H9 (cell line): ENCODE data around the gene VWA8. TPM values are rescaled to one million over a fixed set of nuclear protein-coding genes. Genes with fewer than 3 reads are reported as not detected.

Experiments
- DNase-seq: peaks from one replicate; pipeline ENCODE4 v3.0.0-alpha.2; 2017
- H2AFZ ChIP-seq: one replicate; pipeline ENCODE4 v1.6.1; 2013; ENCODE audit warnings: mild to moderate bottlenecking, low read length, control low read depth, moderate library complexity
- H2AK5ac ChIP-seq: 2 replicates; pipeline ENCODE4 v1.6.1; 2013; ENCODE audit warnings: low read length, control low read depth, mixed read lengths; ENCODE audit not compliant: insufficient read length
- H2BK120ac ChIP-seq: one replicate; pipeline ENCODE4 v1.6.1; 2013; ENCODE audit warnings: low read depth, mild to moderate bottlenecking, low read length, control low read depth, inconsistent platforms; ENCODE audit not compliant: poor library complexity, severe bottlenecking
- H2BK12ac ChIP-seq: 2 replicates; pipeline ENCODE4 v1.6.1; 2013; ENCODE audit warnings: low read length, control low read depth, mixed read lengths, low read depth; ENCODE audit not compliant: insufficient read length
- H2BK15ac ChIP-seq: 2 replicates; pipeline ENCODE4 v1.6.1; 2013; ENCODE audit warnings: low read depth, low read length, control low read depth
- H2BK20ac ChIP-seq: one replicate; pipeline ENCODE4 v1.6.1; 2013; ENCODE audit warnings: low read depth, mild to moderate bottlenecking, low read length, control low read depth, inconsistent platforms; ENCODE audit not compliant: poor library complexity, severe bottlenecking
- H2BK5ac ChIP-seq: 2 replicates; pipeline ENCODE4 v1.6.1; 2013; ENCODE audit warnings: low read length, control low read depth, mixed read lengths; ENCODE audit not compliant: insufficient read length
- H3K14ac ChIP-seq: 2 replicates; pipeline ENCODE4 v1.6.1; 2013; ENCODE audit warnings: low read length, control low read depth; ENCODE audit not compliant: insufficient read depth
- H3K18ac ChIP-seq: 2 replicates; pipeline ENCODE4 v1.6.1; 2013; ENCODE audit warnings: low read depth, mild to moderate bottlenecking, mixed read lengths, low read length, control low read depth; ENCODE audit not compliant: insufficient read length
- H3K23ac ChIP-seq: 2 replicates; pipeline ENCODE4 v1.6.1; 2013; ENCODE audit warnings: low read length, control low read depth, mixed read lengths, low read depth; ENCODE audit not compliant: insufficient read length
- H3K23me2 ChIP-seq: 2 replicates; pipeline ENCODE4 v1.6.1; 2013; ENCODE audit warnings: low read depth, mild to moderate bottlenecking, mixed read lengths, low read length, control low read depth; ENCODE audit not compliant: insufficient read length, poor library complexity, severe bottlenecking
- H3K27ac ChIP-seq: 2 replicates; pipeline ENCODE4 v1.5.1; 2013; ENCODE audit warnings: low read length, control low read depth, mixed read lengths, low read depth; ENCODE audit not compliant: insufficient read length
- H3K27me3 ChIP-seq: 2 replicates; pipeline ENCODE4 v1.6.1; 2013; ENCODE audit warnings: low read length, control low read depth, inconsistent platforms; ENCODE audit not compliant: insufficient read depth
- H3K4ac ChIP-seq: 2 replicates; pipeline ENCODE4 v1.6.1; 2013; ENCODE audit warnings: low read depth, mild to moderate bottlenecking, control low read depth, inconsistent platforms, low read length, moderate library complexity
- H3K4me1 ChIP-seq: 2 replicates; pipeline ENCODE4 v1.6.1; 2013; ENCODE audit warnings: low read length, control low read depth, inconsistent platforms; ENCODE audit not compliant: insufficient read depth
- H3K4me2 ChIP-seq: 2 replicates; pipeline ENCODE4 v1.6.1; 2013; ENCODE audit warnings: low read length, control low read depth, mixed read lengths; ENCODE audit not compliant: insufficient read length, insufficient read depth
- H3K56ac ChIP-seq: 2 replicates; pipeline ENCODE4 v1.6.1; 2013; ENCODE audit warnings: low read depth, mild to moderate bottlenecking, mixed read lengths, low read length, control low read depth; ENCODE audit not compliant: insufficient read length
- H3K79me1 ChIP-seq: 2 replicates; pipeline ENCODE4 v1.6.1; 2013; ENCODE audit warnings: low read depth, mild to moderate bottlenecking, moderate library complexity, low read length, control low read depth, inconsistent platforms; ENCODE audit not compliant: insufficient read depth, poor library complexity, severe bottlenecking
- H3K79me2 ChIP-seq: 2 replicates; pipeline ENCODE4 v1.6.1; 2013; ENCODE audit warnings: low read length, control low read depth, inconsistent platforms; ENCODE audit not compliant: insufficient read depth
- H3K9ac ChIP-seq: 2 replicates; pipeline ENCODE4 v1.6.1; 2013; ENCODE audit warnings: low read length, control low read depth, mixed read lengths; ENCODE audit not compliant: insufficient read length; ENCODE audit errors: extremely low read depth
- H3K9me3 ChIP-seq: one replicate; pipeline ENCODE4 v1.6.1; 2013; ENCODE audit warnings: low read depth, low read length, inconsistent platforms; ENCODE audit not compliant: control insufficient read depth
- H3T11ph ChIP-seq: one replicate; pipeline ENCODE4 v1.6.1; 2013; ENCODE audit warnings: mild to moderate bottlenecking, low read length, control low read depth, inconsistent platforms
- H4K20me1 ChIP-seq: one replicate; pipeline ENCODE4 v1.6.1; 2013; ENCODE audit not compliant: control insufficient read depth, insufficient read length, insufficient read depth
- H4K5ac ChIP-seq: 2 replicates; pipeline ENCODE4 v1.6.1; 2013; ENCODE audit warnings: low read depth, mild to moderate bottlenecking, mixed read lengths, low read length, control low read depth; ENCODE audit not compliant: insufficient read length
- H4K8ac ChIP-seq: replicated peaks from 2 replicates; pipeline ENCODE4 v1.6.1; 2013; ENCODE audit warnings: low read length, control low read depth, mixed read lengths, low read depth; ENCODE audit not compliant: insufficient read length
- H4K91ac ChIP-seq: 2 replicates; pipeline ENCODE4 v1.6.1; 2013; ENCODE audit warnings: low read depth, mild to moderate bottlenecking, moderate library complexity, mixed read lengths, low read length, control low read depth; ENCODE audit not compliant: insufficient read length
- H3K27ac Mint-ChIP-seq, 3 experiments: 2 replicates in 2 of 3; 3 replicates in 1 of 3; pipeline ENCODE4 v1.8.0; 2020 to 2021; ENCODE audit warnings: mixed read lengths in 3 of 3, mild to moderate bottlenecking in 1 of 3, moderate library complexity in 1 of 3
- H3K27me3 Mint-ChIP-seq: 2 replicates; pipeline ENCODE4 v1.8.0; 2021; ENCODE audit warnings: low read depth, mild to moderate bottlenecking, moderate library complexity, mixed read lengths
- H3K36me3 Mint-ChIP-seq, 3 experiments: 2 replicates in 2 of 3; 3 replicates in 1 of 3; pipeline ENCODE4 v1.8.0; 2020 to 2021; ENCODE audit warnings: low read depth in 3 of 3, mixed read lengths in 3 of 3; ENCODE audit not compliant: insufficient read depth in 1 of 3
- H3K4me1 Mint-ChIP-seq, 2 experiments: 2 replicates each; pipeline ENCODE4 v1.8.0; 2020; ENCODE audit warnings: mixed read lengths in 2 of 2
- H3K4me3 Mint-ChIP-seq, 2 experiments: 2 replicates in 1 of 2; 3 replicates in 1 of 2; pipeline ENCODE4 v1.8.0; 2020 to 2021; ENCODE audit warnings: mild to moderate bottlenecking in 2 of 2, mixed read lengths in 2 of 2, moderate library complexity in 1 of 2
- H3K9me3 Mint-ChIP-seq, 2 experiments: 2 replicates in 1 of 2; 3 replicates in 1 of 2; pipeline ENCODE4 v1.8.0; 2020; ENCODE audit warnings: mild to moderate bottlenecking in 2 of 2, mixed read lengths in 2 of 2, moderate library complexity in 1 of 2
- WGBS: extraction: QIAGEN DNeasy Blood & Tissue Kit; methylation state at CpG from one replicate; pipeline ENCODE4 v1.1.7; 2013; ENCODE audit warnings: missing lambda C conversion rate, low lambda C conversion rate, mixed read lengths; ENCODE audit not compliant: insufficient read length; ENCODE audit errors: extremely low coverage; 5-methylcytosine and 5-hydroxymethylcytosine counted together
- total RNA-seq: library from RNA; stranded (reverse); gene quantifications from 2 replicates; pipeline ENCODE4 v1.2.1, GENCODE V29; 2021
- TF ChIP-seq, protein P1 (sequence below): fragments of 200-600 bp; sonication (generic); conservative IDR thresholded peaks from 3 replicates; pipeline ENCODE4 v1.8.0; 2021; ENCODE audit warnings: antibody characterized with exemption, mild to moderate bottlenecking

The VWA8 gene
- total RNA-seq, 1 experiment from 2014 or later = 17.4 TPM

DNA sequence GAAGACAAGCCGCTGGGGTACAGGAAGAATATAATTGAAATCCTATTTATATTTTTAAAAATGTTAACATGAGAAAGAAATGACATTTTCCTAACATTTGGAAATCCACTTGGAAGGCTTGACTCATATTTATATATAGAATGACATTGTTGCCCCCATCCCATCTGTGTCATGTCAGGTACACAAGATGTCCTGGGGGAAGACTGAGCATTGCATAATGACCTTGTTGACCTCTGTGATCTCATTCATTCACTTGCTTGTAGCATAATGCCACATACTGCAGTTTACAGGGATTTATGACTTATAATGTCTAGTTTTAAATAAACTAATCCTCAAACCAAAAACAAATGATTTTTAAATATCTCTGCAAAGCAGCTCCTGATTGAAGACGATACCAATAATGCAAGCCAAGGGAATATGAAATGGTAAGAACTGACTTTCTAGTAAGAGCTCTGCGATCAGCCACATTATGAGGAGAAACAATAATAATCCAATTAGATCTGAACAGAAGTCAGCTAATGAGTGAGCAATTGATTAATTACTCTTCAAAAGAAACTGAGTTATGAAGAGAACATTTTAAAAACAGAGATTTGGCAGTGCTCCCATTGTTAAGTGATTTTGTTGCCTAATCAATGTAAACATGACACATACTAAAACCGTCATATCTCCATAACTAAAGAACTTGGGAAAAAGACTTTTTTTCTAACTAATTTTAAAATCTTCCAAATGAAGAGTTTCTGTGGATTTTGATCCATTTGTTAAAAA is 21.2 kb upstream of the VWA8 start:
- no peak overlapping the region for H2BK5ac ChIP-seq
- H4K5ac ChIP-seq = no peak overlapping the region
- H4K91ac ChIP-seq = no peak overlapping the region
- H2BK120ac ChIP-seq = no peak overlapping the region
- DNase-seq = no peak
- H3K18ac ChIP-seq = no peak overlapping the region
- H2BK20ac ChIP-seq = no peak overlapping the region
- no peaks in the 10 kb centered on the region for H3K4me1 ChIP-seq
- no peak overlapping the region for H3K27ac ChIP-seq
- H3K23me2 ChIP-seq = no peaks in the 10 kb centered on the region
- H3K79me2 ChIP-seq = no peaks in the 10 kb centered on the region
- H3T11ph ChIP-seq = no peak overlapping the region
- Mint-ChIP-seq H3K27ac (no peak overlapping the region), H3K9me3 (no peaks in the 10 kb centered on the region; a peak in 1 of 5 replicates), H3K4me1 (peaks cover 6 to 9% of the 10 kb centered on the region in 2 experiments), H3K36me3 (no peaks in the 10 kb centered on the region), H3K27me3 (no peaks in the 10 kb centered on the region), H3K4me3 (no peak overlapping the region)
- H3K56ac ChIP-seq = no peak overlapping the region
- no peaks in the 10 kb centered on the region for H4K20me1 ChIP-seq
- H2BK12ac ChIP-seq = no peak overlapping the region
- no peak overlapping the region for H2AFZ ChIP-seq
- H3K4me2 ChIP-seq = no peak overlapping the region
- no CpG with 5 or more reads among the region's 4 CpGs for WGBS
- H4K8ac ChIP-seq = no peak overlapping the region
- H2BK15ac ChIP-seq = no peak overlapping the region
- no peaks in the 10 kb centered on the region for H3K27me3 ChIP-seq
- H3K14ac ChIP-seq = no peak overlapping the region
- H2AK5ac ChIP-seq = no peak overlapping the region
- no peaks in the 10 kb centered on the region for H3K9me3 ChIP-seq
- no peaks in the 10 kb centered on the region for H3K79me1 ChIP-seq
- TF ChIP-seq, protein P1, sequence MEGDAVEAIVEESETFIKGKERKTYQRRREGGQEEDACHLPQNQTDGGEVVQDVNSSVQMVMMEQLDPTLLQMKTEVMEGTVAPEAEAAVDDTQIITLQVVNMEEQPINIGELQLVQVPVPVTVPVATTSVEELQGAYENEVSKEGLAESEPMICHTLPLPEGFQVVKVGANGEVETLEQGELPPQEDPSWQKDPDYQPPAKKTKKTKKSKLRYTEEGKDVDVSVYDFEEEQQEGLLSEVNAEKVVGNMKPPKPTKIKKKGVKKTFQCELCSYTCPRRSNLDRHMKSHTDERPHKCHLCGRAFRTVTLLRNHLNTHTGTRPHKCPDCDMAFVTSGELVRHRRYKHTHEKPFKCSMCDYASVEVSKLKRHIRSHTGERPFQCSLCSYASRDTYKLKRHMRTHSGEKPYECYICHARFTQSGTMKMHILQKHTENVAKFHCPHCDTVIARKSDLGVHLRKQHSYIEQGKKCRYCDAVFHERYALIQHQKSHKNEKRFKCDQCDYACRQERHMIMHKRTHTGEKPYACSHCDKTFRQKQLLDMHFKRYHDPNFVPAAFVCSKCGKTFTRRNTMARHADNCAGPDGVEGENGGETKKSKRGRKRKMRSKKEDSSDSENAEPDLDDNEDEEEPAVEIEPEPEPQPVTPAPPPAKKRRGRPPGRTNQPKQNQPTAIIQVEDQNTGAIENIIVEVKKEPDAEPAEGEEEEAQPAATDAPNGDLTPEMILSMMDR = no peak
- H3K23ac ChIP-seq = no peak overlapping the region
- H3K9ac ChIP-seq = no peak overlapping the region
- no peak overlapping the region for H3K4ac ChIP-seq
